Ovary (tissue), 9 donors: ENCODE data around the gene STRN4. TPM values are rescaled to one million over a fixed set of nuclear protein-coding genes. Genes with fewer than 3 reads are reported as not detected.

ENCODE experiments used
- DNase-seq, 5 donors: peaks; one replicate each; pipeline ENCODE4 v3.0.0-alpha.2; 2019 to 2020
- H3K27ac ChIP-seq, 2 donors: fragments of 200-600 bp; one replicate each; pipeline versions ENCODE4 v1.5.1 to v1.8.0; 2019 to 2022
- H3K27me3 ChIP-seq: fragments of 200-600 bp; one replicate; pipeline ENCODE4 v1.8.0; 2022
- H3K36me3 ChIP-seq: fragments of 200-600 bp; sonication (generic); one replicate; pipeline ENCODE4 v1.5.1; 2019
- H3K4me1 ChIP-seq: one replicate; pipeline ENCODE4 v1.8.1; 2013; ENCODE audit warnings: mild to moderate bottlenecking, moderate library complexity; ENCODE audit not compliant: insufficient read depth
- H3K4me3 ChIP-seq: fragments of 200-600 bp; sonication (generic); one replicate; pipeline ENCODE4 v1.5.1; 2017
- H3K9me3 ChIP-seq, 2 donors: fragments of 200-600 bp in 1 of 2; sonication (generic) in 1 of 2; one replicate each; pipeline versions ENCODE4 v1.5.1 to v1.8.1; 2013 to 2019; ENCODE audit warnings: mild to moderate bottlenecking in 1 of 2, moderate library complexity in 1 of 2
- CTCF ChIP-seq, 3 donors: fragments of 450-650 bp in 2 of 3; fragments of 200-600 bp in 1 of 3; IDR thresholded peaks; one replicate each; pipeline versions ENCODE4 v1.5.1 to v1.8.0; 2016 to 2022; ENCODE audit warnings: antibody characterized with exemption in 3 of 3, mild to moderate bottlenecking in 1 of 3
- EP300 ChIP-seq: sonication (generic); formaldehyde crosslinking; IDR thresholded peaks from one replicate; pipeline ENCODE4 v1.6.1; 2017; ENCODE audit warnings: antibody characterized with exemption
- POLR2A ChIP-seq: fragments of 450-650 bp; IDR thresholded peaks from one replicate; pipeline ENCODE4 v1.6.1; 2017; ENCODE audit warnings: antibody characterized with exemption, mild to moderate bottlenecking, moderate library complexity
- WGBS, 3 donors: extraction: QIAGEN DNeasy Blood & Tissue Kit in 1 of 3; methylation state at CpG; one replicate each; pipeline versions ENCODE4 v1.1.5 to v1.1.7; 2013 to 2017; 5-methylcytosine and 5-hydroxymethylcytosine counted together
- intact Hi-C, 4 donors: fragments of 100-400 bp; cut with DNase I; formaldehyde crosslinking; loops; one replicate each; pipeline versions ENCODE4 v1.11.0 to v1.15.1; 2022 to 2023
- polyA plus RNA-seq, 2 donors: library from polyadenylated mRNA; stranded (reverse); fragments of 200-250 nt in 1 of 2; fragments of 350-450 nt in 1 of 2; fragmentation: Illumina TruSeq in 1 of 2; extraction: RNeasy Lipid Tissue Mini Kit (QIAGEN cat#74804) in 1 of 2; gene quantifications; one replicate each; pipeline ENCODE4 v1.2.3, GENCODE V29; 2013 to 2014
- total RNA-seq, 7 donors: library from RNA; depleted of rRNA in 2 of 7; stranded (reverse); fragments of >200 nt in 2 of 7; fragmentation: NEBNext Ultra II Directional in 3 of 7; extraction: Animal tissue kit (Norgen Biotek cat#: 25700) in 3 of 7; gene quantifications; one replicate each; pipeline versions ENCODE4 v1.1.0 to v1.2.4, GENCODE V29; 2016 to 2023
- donor health status: DM: no; HTN: no; CAD: no; lungs with moderate emphysema.
- donor health status: DM: no; HTN: no; CAD: no.
- donor health status: Bipolar disorder and iron deficiency.
- donor health status: DM: yes; HTN: yes; CAD: no.
- donor health status: DM: no; HTN: no; CAD: no.
- donor health status: DM: yes; HTN: yes; CAD: no.

Gene STRN4
- total and polyA plus RNA-seq, 9 donors: 34.8 to 85.3 (median 59.1) TPM

GRCh38 chr19:46717034-46717715, 29.1 kb downstream of the STRN4 start, which contains the start of gene PRKD2:
Gene PRKD2, minus strand, starts transcription at chr19:46717114. Its CDS starts 744 bp downstream, at chr19:46716370.
- Histone ChIP-seq H3K4me1 (peaks cover 5% of the 10 kb centered on the region), H3K9me3 (no peaks in the 10 kb centered on the region), H3K4me3 (peak within 1 kb of the TSS; percentile 53), H3K27ac (peak within 1 kb of the TSS; percentile 95), H3K36me3 (no peaks in the 10 kb centered on the region), H3K27me3 (no peaks in the 10 kb centered on the region)
- WGBS, 3 donors: 1 to 3% (median 1%) methylated on average over 38 to 52 of the region's 52 CpGs
- DNase-seq: peak; percentile 92 to 96 (median 95)
- intact Hi-C loops: no loop called here
- TF ChIP-seq POLR2A: peak; percentile 53
- no peak for TF ChIP-seq EP300

GRCh38 chr19:46716672-46717033, 29.6 kb downstream of the STRN4 start:
- TF ChIP-seq CTCF (IDR thresholded peaks at IDR 0.05) (no peak), POLR2A (no peak), EP300 (no peak)
- peak overlapping the region; percentile 95 for H3K27ac ChIP-seq
- no peak for DNase-seq
- peak overlapping the region; percentile 53 for H3K4me3 ChIP-seq
- H3K9me3 ChIP-seq: no peaks in the 10 kb centered on the region
- intact Hi-C loops: no loop called here
- H3K27me3 ChIP-seq: no peaks in the 10 kb centered on the region
- H3K4me1 ChIP-seq: peaks cover 5% of the 10 kb centered on the region
- no peaks in the 10 kb centered on the region for H3K36me3 ChIP-seq
- 0 to 1% (median 1%) methylated on average over 20 of the region's 20 CpGs for WGBS, 3 donors

GRCh38 chr19:46715975-46716671, 30.1 kb downstream of the STRN4 start:
- H3K4me1 ChIP-seq: peaks cover 5% of the 10 kb centered on the region
- 1 to 2% (median 1%) methylated on average over 29 to 42 of the region's 42 CpGs for WGBS, 3 donors
- intact Hi-C loops: no loop called here

GRCh38 chr19:46715620-46715974, 30.7 kb downstream of the STRN4 start:
- H3K4me3 ChIP-seq: peak overlapping the region; percentile 53
- intact Hi-C loops: no loop called here
- H3K4me1 ChIP-seq: peaks cover 5% of the 10 kb centered on the region
- no peaks in the 10 kb centered on the region for H3K27me3 ChIP-seq
- DNase-seq: peak in 1 of 5 donors; percentile 35
- H3K9me3 ChIP-seq: no peaks in the 10 kb centered on the region
- TF ChIP-seq CTCF (IDR thresholded peaks at IDR 0.05): no peak
- no peak for TF ChIP-seq POLR2A
- no peak for TF ChIP-seq EP300
- H3K36me3 ChIP-seq: no peaks in the 10 kb centered on the region
- 23 to 30% (median 23%) methylated on average over 8 of the region's 8 CpGs for WGBS, 3 donors
- H3K27ac ChIP-seq: peak overlapping the region; percentile 33 to 95

More at GRCh38 chr19:46715975-46716671, 30.1 kb downstream of the STRN4 start:
- Histone ChIP-seq H3K27me3 (no peaks in the 10 kb centered on the region), H3K9me3 (no peaks in the 10 kb centered on the region), H3K27ac (peak overlapping the region; percentile 95), H3K36me3 (no peaks in the 10 kb centered on the region), H3K4me3 (peak overlapping the region; percentile 53)
- peak in 1 of 5 donors; percentile 63 for DNase-seq
- TF ChIP-seq POLR2A: no peak

GRCh38 chr19:46714444-46715106, 31.7 kb downstream of the STRN4 start:
- no peaks in the 10 kb centered on the region for H3K27me3 ChIP-seq
- intact Hi-C loops: no loop called here
- no peaks in the 10 kb centered on the region for H3K9me3 ChIP-seq
- peak overlapping the region; percentile 81 to 95 for H3K27ac ChIP-seq
- TF ChIP-seq EP300 (no peak), POLR2A (no peak), CTCF (IDR thresholded peaks at IDR 0.05) (no peak)
- DNase-seq: peak in 1 of 5 donors; percentile 20
- peak overlapping the region; percentile 53 for H3K4me3 ChIP-seq
- H3K36me3 ChIP-seq: no peaks in the 10 kb centered on the region
- WGBS, 3 donors: 3 to 4% (median 4%) methylated on average over 11 to 12 of the region's 12 CpGs
- H3K4me1 ChIP-seq: peaks cover 5% of the 10 kb centered on the region
